A549 (cell line): ENCODE measurements around the gene ARL6IP5. TPM values are rescaled to one million over a fixed set of nuclear protein-coding genes. Genes with fewer than 3 reads are reported as not detected.

ENCODE experiments used
- ATAC-seq, 2 experiments: fragments of 200-7000 bp in 1 of 2; fragments of >200 bp in 1 of 2; cut with Nextera tagmentation in 1 of 2; cut with Tn5 transposase in 1 of 2; 3 replicates each; pipeline versions ENCODE4 v1.8.0 to v1.9.1; 2018 to 2020; ENCODE audit warnings: mild to moderate bottlenecking in 1 of 2, moderate library complexity in 1 of 2
- CTCF ChIA-PET: fragments of 300-600 bp; sonication (Branson Sonifier 250); formaldehyde crosslinking; extraction: SDS; loops from one replicate; lab custom pipeline; 2021; ENCODE audit warnings: antibody characterized with exemption, inconsistent platforms; lab: Yijun Ruan, JAX
- POLR2A ChIA-PET: fragments of 350-600 bp; formaldehyde crosslinking; extraction: SDS; loops from one replicate; lab custom pipeline; 2021; ENCODE audit warnings: antibody characterized with exemption, inconsistent platforms; lab: Yijun Ruan, JAX
- DNase-seq, 2 experiments: peaks; one replicate each; pipeline versions ENCODE4 v3.0.0 to v3.0.0-alpha.2; 2011 to 2016; ENCODE audit warnings: low read depth in 1 of 2, low spot score in 1 of 2
- FAIRE-seq: peaks from 2 replicates; lab custom pipeline; 2011; peaks lifted over from hg19 to GRCh38; lab: Jason Lieb, UNC
- H3K27ac ChIP-seq, 2 experiments: fragments of >200 bp; sonication (Bioruptor Twin); formaldehyde crosslinking; 3 replicates each; pipeline ENCODE4 v1.5.1; 2016 to 2017
- H3K4me1 ChIP-seq: fragments of >200 bp; sonication (Bioruptor Twin); formaldehyde crosslinking; 3 replicates; pipeline ENCODE4 v1.6.1; 2016
- H3K4me2 ChIP-seq: fragments of >200 bp; sonication (Bioruptor Twin); formaldehyde crosslinking; 3 replicates; pipeline ENCODE4 v1.6.1; 2016
- H3K4me3 ChIP-seq: fragments of >200 bp; sonication (Bioruptor Twin); formaldehyde crosslinking; 3 replicates; pipeline ENCODE4 v1.5.1; 2016
- H3K9me3 ChIP-seq: fragments of >200 bp; sonication (Bioruptor Twin); formaldehyde crosslinking; 3 replicates; pipeline ENCODE4 v1.6.1; 2016
- CEBPB ChIP-seq, 2 experiments: fragments of >200 bp in 1 of 2; sonication (Bioruptor Twin) in 1 of 2; formaldehyde crosslinking in 1 of 2; IDR thresholded peaks; 2 replicates each; pipeline ENCODE4 v1.6.1; 2012 to 2016
- CHD2 ChIP-seq: fragments of 150-350 bp; IDR thresholded peaks from 2 replicates; pipeline ENCODE4 v1.6.1; 2014; ENCODE audit warnings: low read length; ENCODE audit not compliant: partially characterized antibody
- E2F6 ChIP-seq: IDR thresholded peaks from 2 replicates; pipeline ENCODE4 v1.6.1; 2012; ENCODE audit warnings: low read depth, borderline replicate concordance
- EHF ChIP-seq: fragments of 250-450 bp; sonication (Bioruptor Pico); IDR thresholded peaks from 2 replicates; pipeline ENCODE4 v1.5.0; 2020; ENCODE audit warnings: mild to moderate bottlenecking
- ELK1 ChIP-seq: fragments of 150-350 bp; IDR thresholded peaks from 2 replicates; pipeline ENCODE4 v1.6.1; 2014; ENCODE audit warnings: low read depth, mild to moderate bottlenecking, low read length
- ESRRA ChIP-seq: fragments of 150-350 bp; IDR thresholded peaks from 2 replicates; pipeline ENCODE4 v1.6.1; 2014; ENCODE audit warnings: mild to moderate bottlenecking, low read length, borderline replicate concordance
- FOSB ChIP-seq: fragments of 250-450 bp; sonication (Bioruptor Pico); IDR thresholded peaks from 2 replicates; pipeline ENCODE4 v1.5.0; 2020; ENCODE audit warnings: mild to moderate bottlenecking, moderate library complexity
- FOXS1 ChIP-seq: fragments of 250-450 bp; sonication (Bioruptor Pico); IDR thresholded peaks from 2 replicates; pipeline ENCODE4 v1.5.0; 2020; ENCODE audit warnings: mild to moderate bottlenecking, moderate library complexity
- GATA3 ChIP-seq: IDR thresholded peaks from 2 replicates; pipeline ENCODE4 v1.6.1; 2012; ENCODE audit warnings: borderline replicate concordance
- HDAC2 ChIP-seq: fragments of 200-600 bp; sonication (generic); IDR thresholded peaks from 2 replicates; pipeline ENCODE4 v1.6.1; 2016
- HOXA7 ChIP-seq: fragments of 250-450 bp; sonication (Bioruptor Pico); IDR thresholded peaks from 2 replicates; pipeline ENCODE4 v1.5.0; 2020; ENCODE audit warnings: mild to moderate bottlenecking, moderate library complexity
- HOXB13 ChIP-seq: fragments of 250-450 bp; sonication (Bioruptor Pico); IDR thresholded peaks from 2 replicates; pipeline ENCODE4 v1.5.0; 2020; ENCODE audit warnings: low read depth, mild to moderate bottlenecking, moderate library complexity
- HOXB5 ChIP-seq: fragments of 250-450 bp; sonication (Bioruptor Pico); IDR thresholded peaks from 2 replicates; pipeline ENCODE4 v1.5.0; 2020; ENCODE audit warnings: mild to moderate bottlenecking, moderate library complexity
- JUN ChIP-seq, 2 experiments: fragments of >200 bp; sonication (Bioruptor Twin); formaldehyde crosslinking; IDR thresholded peaks; 2 replicates in 1 of 2; 3 replicates in 1 of 2; pipeline ENCODE4 v1.6.1; 2016 to 2017
- MAX ChIP-seq: IDR thresholded peaks from 2 replicates; pipeline ENCODE4 v1.6.1; 2012
- NFE2L2 ChIP-seq: fragments of 150-350 bp; conservative IDR thresholded peaks from 2 replicates; pipeline ENCODE4 v1.6.1; 2014; ENCODE audit warnings: low read length
- PBX3 ChIP-seq: IDR thresholded peaks from 2 replicates; pipeline ENCODE4 v1.6.1; 2012
- POLR2A ChIP-seq: IDR thresholded peaks from 2 replicates; pipeline ENCODE4 v1.6.1; 2012; ENCODE audit warnings: mild to moderate bottlenecking, low read length
- POLR2AphosphoS2 ChIP-seq: conservative IDR thresholded peaks from 2 replicates; pipeline ENCODE4 v1.6.1; 2012; ENCODE audit warnings: low read length, improper control_type of control experiment, inconsistent platforms
- RARB ChIP-seq: fragments of 250-450 bp; sonication (Bioruptor Pico); IDR thresholded peaks from 2 replicates; pipeline ENCODE4 v1.8.0; 2021; ENCODE audit warnings: mild to moderate bottlenecking, moderate library complexity
- RCOR1 ChIP-seq: fragments of 150-350 bp; IDR thresholded peaks from 2 replicates; pipeline ENCODE4 v1.6.1; 2014; ENCODE audit warnings: antibody characterized with exemption, low read length, low read depth
- SREBF2 ChIP-seq: fragments of 450-650 bp; IDR thresholded peaks from 2 replicates; pipeline ENCODE4 v1.6.1; 2014; ENCODE audit warnings: mild to moderate bottlenecking, moderate library complexity
- TP53 ChIP-seq: fragments of 250-450 bp; sonication (Bioruptor Pico); IDR thresholded peaks from 2 replicates; pipeline ENCODE4 v1.5.0; 2021; ENCODE audit warnings: mild to moderate bottlenecking, moderate library complexity
- ZC3H11A ChIP-seq: fragments of 450-650 bp; IDR thresholded peaks from 2 replicates; pipeline ENCODE4 v1.6.1; 2014; ENCODE audit warnings: antibody characterized with exemption, mild to moderate bottlenecking
- ZFP36 ChIP-seq: fragments of 450-650 bp; IDR thresholded peaks from 2 replicates; pipeline ENCODE4 v1.6.1; 2014; ENCODE audit warnings: borderline replicate concordance; ENCODE audit not compliant: partially characterized antibody
- ZNF302 ChIP-seq: fragments of 250-450 bp; sonication (Bioruptor Pico); IDR thresholded peaks from 2 replicates; pipeline ENCODE4 v1.9.0; 2021; ENCODE audit warnings: inconsistent platforms, mild to moderate bottlenecking, moderate library complexity
- WGBS: methylation state at CpG from one replicate; pipeline ENCODE4 v1.1.6; 2017; ENCODE audit errors: missing lambda C conversion rate; 5-methylcytosine and 5-hydroxymethylcytosine counted together
- polyA plus RNA-seq, 4 experiments: library from polyadenylated mRNA; depleted of rRNA in 3 of 4; stranded (reverse); fragments of >200 nt; fragmentation: RNase III in 1 of 4; extraction: RNeasy Plus Mini Kit Qiagen cat#74134 plus additional on column Dnase treatment in 1 of 4; gene quantifications; 2 replicates in 3 of 4; 3 replicates in 1 of 4; pipeline ENCODE4 v1.2.3, GENCODE V29; 2011 to 2017

Gene ARL6IP5
- polyA plus RNA-seq, 2 of the 4 experiments (the other 2 are of a cell fraction), result 73.8 to 109 TPM

GRCh38 chr3:69137412-69137811, 52.7 kb downstream of the ARL6IP5 start:
- Histone ChIP-seq H3K4me3 (no peak overlapping the region), H3K4me1 (no peaks in the 10 kb centered on the region), H3K9me3 (no peaks in the 10 kb centered on the region), H3K4me2 (no peak overlapping the region), H3K27ac (no peak overlapping the region)
- ATAC-seq (no peak), FAIRE-seq (no peak), DNase-seq (no peak)
- ChIA-PET POLR2A (no interaction called here), CTCF (no interaction called here)
- no peak for TF ChIP-seq ELK1
- no peak for TF ChIP-seq SREBF2
- TF ChIP-seq MAX, result no peak
- no peak for TF ChIP-seq NFE2L2
- TF ChIP-seq HOXA7 (CRISPR knock-in tag), result no peak
- TF ChIP-seq POLR2A, result no peak
- no peak for TF ChIP-seq E2F6
- TF ChIP-seq ESRRA, result no peak
- no peak for TF ChIP-seq HOXB5 (CRISPR knock-in tag)
- TF ChIP-seq FOXS1 (CRISPR knock-in tag), result no peak
- TF ChIP-seq ZFP36, result no peak
- TF ChIP-seq ZNF302 (CRISPR knock-in tag), result no peak
- TF ChIP-seq HDAC2, result no peak
- no peak for TF ChIP-seq TP53 (CRISPR knock-in tag)
- TF ChIP-seq CHD2, result no peak
- no peak for TF ChIP-seq GATA3
- WGBS, result 73% methylated on average over 2 of the region's 2 CpGs

GRCh38 chr3:69141313-69141712, 56.6 kb downstream of the ARL6IP5 start:
- no peaks in the 10 kb centered on the region; the same call in 2 of the 3 replicates for H3K9me3 ChIP-seq
- POLR2A ChIA-PET, result no interaction called here

GRCh38 chr3:69142090-69142489, 57.4 kb downstream of the ARL6IP5 start:
- ChIA-PET POLR2A (no interaction called here), CTCF (interaction anchor here (2.0 kb wide), 1 partner anchor 165 kb away, joined by 5 read pairs; no protein-coding TSS in a partner anchor)
- no peak for ATAC-seq
- no peak for TF ChIP-seq FOSB (CRISPR knock-in tag)
- TF ChIP-seq JUN (IDR thresholded peaks at IDR 0.05), result no peak
- TF ChIP-seq ZNF302 (CRISPR knock-in tag), result no peak
- no peak for TF ChIP-seq CEBPB (IDR thresholded peaks at IDR 0.05)
- no peak for TF ChIP-seq MAX
- no peak for TF ChIP-seq EHF (CRISPR knock-in tag)
- TF ChIP-seq PBX3, result no peak
- no peak for TF ChIP-seq ZFP36
- no peak for TF ChIP-seq ZC3H11A
- TF ChIP-seq RARB (CRISPR knock-in tag), result no peak
- no peak for TF ChIP-seq TP53 (CRISPR knock-in tag)
- Histone ChIP-seq H3K4me2 (no peak overlapping the region), H3K4me3 (no peak overlapping the region), H3K27ac (no peak overlapping the region), H3K4me1 (peaks cover 6% of the 10 kb centered on the region; the same call in 2 of the 3 replicates), H3K9me3 (no peaks in the 10 kb centered on the region; the same call in 2 of the 3 replicates)
- WGBS, result 51% methylated on average over 3 of the region's 3 CpGs
- no peak for FAIRE-seq
- no peak for DNase-seq

More at GRCh38 chr3:69141313-69141712, 56.6 kb downstream of the ARL6IP5 start:
- no peak for FAIRE-seq
- Histone ChIP-seq H3K4me1 (peaks cover 6% of the 10 kb centered on the region; the same call in 2 of the 3 replicates), H3K27ac (no peak overlapping the region), H3K4me3 (no peak overlapping the region), H3K4me2 (no peak overlapping the region)
- no peak for TF ChIP-seq NFE2L2
- no peak for TF ChIP-seq HOXA7 (CRISPR knock-in tag)
- TF ChIP-seq POLR2A, result no peak
- no peak for TF ChIP-seq PBX3
- no peak for TF ChIP-seq RCOR1
- TF ChIP-seq HDAC2, result no peak
- TF ChIP-seq POLR2AphosphoS2, result no peak
- no peak for TF ChIP-seq FOSB (CRISPR knock-in tag)
- no peak for TF ChIP-seq HOXB13 (CRISPR knock-in tag)
- no peak for DNase-seq
- no peak for ATAC-seq
- CTCF ChIA-PET, result interaction anchor here (2.0 kb wide), 1 partner anchor 165 kb away, joined by 5 read pairs; no protein-coding TSS in a partner anchor
